HepG2 (cell line): ENCODE measurements around the gene CATSPERE. TPM values are rescaled to one million over a fixed set of nuclear protein-coding genes. Genes with fewer than 3 reads are reported as not detected.
A peak's percentile ranks its signal among the peaks of the same experiment; 100 is the strongest.

Source experiments
- ATAC-seq: fragments of 200-7000 bp; cut with Tn5 transposase; 3 replicates; pipeline ENCODE4 v1.9.1; 2020; ENCODE audit warnings: mild to moderate bottlenecking, moderate library complexity
- BruUV-seq: library from RNA; stranded (reverse); fragments of 400-500 nt; replicated peaks from 2 replicates; lab custom pipeline; 2021; lab: Mats Ljungman, UMichigan
- CTCF ChIA-PET: fragments of 300-600 bp; formaldehyde crosslinking; extraction: SDS; loops from one replicate; lab custom pipeline; 2021; ENCODE audit warnings: low total read pairs, inconsistent platforms, low intra/inter-chr PET ratio; lab: Yijun Ruan, JAX
- POLR2A ChIA-PET: fragments of 350-600 bp; sonication (Branson Sonifier 250); formaldehyde crosslinking; loops from one replicate; lab custom pipeline; 2020; ENCODE audit warnings: antibody characterized with exemption, inconsistent platforms; lab: Yijun Ruan, JAX
- DNase-seq: peaks from one replicate; pipeline ENCODE4 v3.0.0-alpha.2; 2015; ENCODE audit warnings: low spot score
- FAIRE-seq: peaks from 3 replicates; lab custom pipeline; 2011; peaks lifted over from hg19 to GRCh38; lab: Jason Lieb, UNC
- H2AFZ ChIP-seq: one replicate; pipeline ENCODE4 v1.6.1; 2011; ENCODE audit warnings: low read length, inconsistent platforms
- H3K27ac ChIP-seq: fragments of 300-600 bp; 3 replicates; pipeline ENCODE4 v1.8.0; 2011; ENCODE audit warnings: mixed run types, mild to moderate bottlenecking, mixed read lengths, low read length, inconsistent platforms; ENCODE audit not compliant: insufficient read depth; ENCODE audit errors: extremely low read length
- H3K27me3 ChIP-seq, 2 experiments: fragments of 200-600 bp in 1 of 2; 2 replicates in 1 of 2; 3 replicates in 1 of 2; pipeline versions ENCODE4 v1.6.0 to v1.8.0; 2011; ENCODE audit warnings: low read length in 2 of 2, mild to moderate bottlenecking in 2 of 2, moderate library complexity in 2 of 2, inconsistent platforms in 1 of 2; ENCODE audit not compliant: insufficient read depth in 2 of 2, control insufficient read depth in 1 of 2
- H3K36me3 ChIP-seq, 2 experiments: fragments of 200-600 bp in 1 of 2; replicated peaks in 1 of 2; 2 replicates in 1 of 2; 3 replicates in 1 of 2; pipeline versions ENCODE4 v1.5.1 to v1.8.0; 2011; ENCODE audit warnings: low read length in 2 of 2, inconsistent platforms in 1 of 2; ENCODE audit not compliant: insufficient read depth in 2 of 2, control insufficient read depth in 1 of 2
- H3K4me1 ChIP-seq: 2 replicates; pipeline ENCODE4 v1.5.1; 2012; ENCODE audit warnings: low read length, inconsistent platforms; ENCODE audit not compliant: insufficient read depth
- H3K4me2 ChIP-seq: 2 replicates; pipeline ENCODE4 v1.6.0; 2011; ENCODE audit warnings: low read depth, low read length, inconsistent platforms
- H3K4me3 ChIP-seq, 3 experiments: fragments of 200-600 bp in 1 of 3; sonication (generic), shearing (Covaris generic) in 1 of 3; replicated peaks in 1 of 3; 2 replicates each; pipeline ENCODE4 v1.5.1; 2011 to 2016; ENCODE audit warnings: low read length in 3 of 3, inconsistent platforms in 2 of 3, low read depth in 2 of 3, mild to moderate bottlenecking in 2 of 3, control low read depth in 1 of 3, mixed read lengths in 1 of 3; ENCODE audit not compliant: insufficient read depth in 1 of 3
- H3K79me2 ChIP-seq: one replicate; pipeline ENCODE4 v1.6.1; 2011; ENCODE audit warnings: low read length, inconsistent platforms; ENCODE audit not compliant: insufficient read depth
- H3K9ac ChIP-seq: 2 replicates; pipeline ENCODE4 v1.6.0; 2011; ENCODE audit warnings: mild to moderate bottlenecking, low read depth, low read length, inconsistent platforms; ENCODE audit not compliant: insufficient read depth
- H3K9me3 ChIP-seq: 2 replicates; pipeline ENCODE4 v1.5.1; 2012; ENCODE audit warnings: mild to moderate bottlenecking, low read length
- H4K20me1 ChIP-seq: 2 replicates; pipeline ENCODE4 v1.6.0; 2011; ENCODE audit warnings: inconsistent platforms, mild to moderate bottlenecking, low read length, moderate library complexity; ENCODE audit not compliant: insufficient read depth
- CREB1 ChIP-seq, 2 experiments: fragments of 450-650 bp in 1 of 2; IDR thresholded peaks; 2 replicates each; pipeline ENCODE4 v1.6.1; 2016 to 2017; ENCODE audit warnings: control low read depth in 1 of 2, mild to moderate bottlenecking in 1 of 2, missing compliant biosample characterization in 1 of 2, missing genetic modification characterization in 1 of 2
- MAFF ChIP-seq: IDR thresholded peaks from 2 replicates; pipeline ENCODE4 v1.6.1; 2011; ENCODE audit warnings: low read depth, low read length, improper control_type of control experiment
- MAFK ChIP-seq, 2 experiments: IDR thresholded peaks in 1 of 2; conservative IDR thresholded peaks in 1 of 2; 2 replicates each; pipeline ENCODE4 v1.6.1; 2011; ENCODE audit warnings: improper control_type of control experiment in 2 of 2, low read length in 2 of 2
- XBP1 ChIP-seq: sonication (generic); formaldehyde crosslinking; IDR thresholded peaks from 2 replicates; pipeline ENCODE4 v1.5.0; 2020; ENCODE audit warnings: missing genetic modification reagents
- ZNF543 ChIP-seq: sonication (generic); formaldehyde crosslinking; IDR thresholded peaks from 2 replicates; pipeline ENCODE4 v1.4.0; 2020; ENCODE audit warnings: mild to moderate bottlenecking, missing genetic modification reagents
- ZNF749 ChIP-seq: sonication (generic); formaldehyde crosslinking; IDR thresholded peaks from 2 replicates; pipeline ENCODE4 v1.8.0; 2022; ENCODE audit warnings: mild to moderate bottlenecking, missing genetic modification reagents, moderate library complexity, borderline replicate concordance
- WGBS: methylation state at CpG from one replicate; pipeline ENCODE4 v1.1.6; 2017; ENCODE audit warnings: low lambda C conversion rate; 5-methylcytosine and 5-hydroxymethylcytosine counted together
- in situ Hi-C: cut with HindIII; loops from 2 replicates; pipeline ENCODE4 v1.10.0; 2017; ENCODE audit warnings: low pct_unique_long_range_greater_than_20kb; ENCODE audit not compliant: extremely low pct_ligation_motif_present
- intact Hi-C: fragments of 100-400 bp; cut with micrococcal nuclease; formaldehyde crosslinking; loops from one replicate; pipeline ENCODE4 v1.10.0; 2022; ENCODE audit not compliant: unreplicated experiment
- polyA plus RNA-seq, 8 experiments: library from polyadenylated mRNA; depleted of rRNA in 3 of 8; stranded (reverse) in 7 of 8; unstranded in 1 of 8; fragments of >200 nt; fragmentation: Illumina TruSeq in 4 of 8; extraction: Trizol in 4 of 8; gene quantifications; 2 replicates each; pipeline versions ENCODE4 v1.2.1 to v1.2.3, GENCODE V29; 2011 to 2016; ENCODE audit warnings: low read depth in 4 of 8, missing spikeins in 1 of 8, mixed read lengths in 1 of 8; ENCODE audit not compliant: insufficient read depth in 1 of 8
- total RNA-seq, 5 experiments: library from RNA; depleted of rRNA; stranded (reverse); fragments of >200 nt; fragmentation: Illumina TruSeq; extraction: Trizol; gene quantifications; 2 replicates each; pipeline ENCODE4 v1.2.3, GENCODE V29; 2016; ENCODE audit warnings: low read depth in 1 of 5

CATSPERE gene
- total and polyA plus RNA-seq, 2 of the 13 experiments (the other 11 are each of a cell fraction or from before 2014, with no cell fraction given): 0.34 to 0.51 TPM

- DNase-seq (no peak), FAIRE-seq (no peak), ATAC-seq (no peak)
- no peaks in the 10 kb centered on the region for H4K20me1 ChIP-seq
- peaks cover 61% of the 10 kb centered on the region for H3K4me1 ChIP-seq
- no peak overlapping the region for H3K27ac ChIP-seq
- peaks cover 70% of the 10 kb centered on the region for H3K79me2 ChIP-seq
- no peaks in the 10 kb centered on the region for H3K9me3 ChIP-seq
- no peak overlapping the region for H3K9ac ChIP-seq
- 94% methylated on average over 5 of the region's 5 CpGs for WGBS
- TF ChIP-seq MAFF: 0 out of 2 replicates have a peak, but pooled peaks have one; percentile 9
- TF ChIP-seq MAFK (conservative IDR thresholded peaks at IDR 0.05 in 1 of 2, IDR thresholded peaks at IDR 0.05 in 1 of 2; ENCODE audit: low read length in 2 of 2): peak; percentile 23 to 53; a peak in 3 of 4 replicates
- no peak for TF ChIP-seq XBP1
- TF ChIP-seq ZNF543 (CRISPR knock-in tag): no peak
- no peak overlapping the region for H2AFZ ChIP-seq
- no peak overlapping the region for H3K4me3 ChIP-seq
- ChIA-PET CTCF (no interaction called here), POLR2A (no interaction called here)
- in situ Hi-C loops: no loop called here
- peak overlapping the region; percentile 38; the same call in 1 of the 2 replicates for H3K4me2 ChIP-seq
- BruUV-seq: no TSS peak
- no peaks in the 10 kb centered on the region; a peak in 2 of 5 replicates for H3K27me3 ChIP-seq
- peaks cover 0 to 1% of the 10 kb centered on the region in 2 experiments; a peak in 2 of 5 replicates for H3K36me3 ChIP-seq
- intact Hi-C loops: loop anchor here (5.0 kb wide), 1 partner anchor 1191 kb away; the partner anchor contains the start of genes CEP170 and SDCCAG8
Observed at GRCh38 chr1:244448279-244449036, 12.6 kb upstream of the CATSPERE start.

- intact Hi-C loops: loop anchor here (5.0 to 10.0 kb wide), 4 partner anchors 125 to 1193 kb away; partner anchors contain the start of genes CEP170, COX20, SDCCAG8 and ZBTB18
- H3K9ac ChIP-seq: peak overlapping the region; percentile 88
- no peak for FAIRE-seq
Observed at GRCh38 chr1:244449936-244450508, 11.1 kb upstream of the CATSPERE start.

More at GRCh38 chr1:244449936-244450508, 11.1 kb upstream of the CATSPERE start:
- ChIA-PET POLR2A (no interaction called here), CTCF (no interaction called here)
- TF ChIP-seq ZNF749 (CRISPR knock-in tag) (no peak), CREB1 (IDR thresholded peaks at IDR 0.05) (no peak), CREB1 (CRISPR knock-in tag; IDR thresholded peaks at IDR 0.05) (0 out of 2 replicates have a peak, but pooled peaks have one; percentile 27)
- Histone ChIP-seq H4K20me1 (no peaks in the 10 kb centered on the region), H3K27ac (no peak overlapping the region), H3K79me2 (peaks cover 58% of the 10 kb centered on the region), H3K36me3 (peaks cover 0 to 1% of the 10 kb centered on the region in 2 experiments; a peak in 2 of 5 replicates), H3K27me3 (no peaks in the 10 kb centered on the region; a peak in 2 of 5 replicates), H3K4me2 (peak overlapping the region; percentile 76), H3K9me3 (no peaks in the 10 kb centered on the region), H3K4me3 (peak overlapping the region; percentile 70 to 97 (median 90); a peak in 4 of 6 replicates), H3K4me1 (peaks cover 61% of the 10 kb centered on the region), H2AFZ (no peak overlapping the region)
- in situ Hi-C loops: loop anchor here (10.0 kb wide), 1 partner anchor 205 kb away; the partner anchor contains the start of gene DESI2
- no peak for ATAC-seq
- BruUV-seq: no TSS peak
- 85% methylated on average over 8 of the region's 8 CpGs for WGBS
- no peak for DNase-seq
